HG03571 (cell line): ENCODE measurements around the gene ARNT2.

Source experiments
- ATAC-seq: cut with Tn5 transposase; IDR thresholded peaks from one replicate; pipeline ENCODE4 v1.9.1; 2021; ENCODE audit not compliant: unreplicated experiment

ARNT2 gene

GRCh38 chr15:80489030-80489594, 84.9 kb downstream of the ARNT2 start:
- no peak for ATAC-seq

GRCh38 chr15:80490431-80490990, 86.3 kb downstream of the ARNT2 start:
- ATAC-seq, result no peak

GRCh38 chr15:80491163-80491847, 87.1 kb downstream of the ARNT2 start:
- no peak for ATAC-seq

GRCh38 chr15:80492409-80492808, 88.2 kb downstream of the ARNT2 start:
- no peak for ATAC-seq

GRCh38 chr15:80492874-80493273, 88.7 kb downstream of the ARNT2 start:
- no peak for ATAC-seq

- ATAC-seq, result no peak
Measured at GRCh38 chr15:80494351-80494751, 90.2 kb downstream of the ARNT2 start.

GRCh38 chr15:80494756-80495155, 90.6 kb downstream of the ARNT2 start:
- ATAC-seq, result no peak

GRCh38 chr15:80495401-80495942, 91.3 kb downstream of the ARNT2 start:
- no peak for ATAC-seq

GRCh38 chr15:80496096-80496495, 91.9 kb downstream of the ARNT2 start:
- no peak for ATAC-seq

GRCh38 chr15:80497221-80497620, 93.0 kb downstream of the ARNT2 start:
- ATAC-seq, result no peak

GRCh38 chr15:80498652-80499051, 94.5 kb downstream of the ARNT2 start:
- no peak for ATAC-seq

GRCh38 chr15:80500021-80500420, 95.8 kb downstream of the ARNT2 start:
- no peak for ATAC-seq

- ATAC-seq, result no peak
Measured at GRCh38 chr15:80501476-80501875, 97.3 kb downstream of the ARNT2 start.

- ATAC-seq, result no peak
Measured at GRCh38 chr15:80502782-80503181, 98.6 kb downstream of the ARNT2 start.

GRCh38 chr15:80503319-80503952, 99.3 kb downstream of the ARNT2 start:
- no peak for ATAC-seq

- no peak for ATAC-seq
Measured at GRCh38 chr15:80504931-80505330, 100.7 kb downstream of the ARNT2 start.

- no peak for ATAC-seq
Measured at GRCh38 chr15:80506286-80506893, 102.2 kb downstream of the ARNT2 start.

- no peak for ATAC-seq
Measured at GRCh38 chr15:80507131-80507530, 102.9 kb downstream of the ARNT2 start.

- ATAC-seq, result no peak
Measured at GRCh38 chr15:80507638-80508316, 103.6 kb downstream of the ARNT2 start.

- no peak for ATAC-seq
Measured at GRCh38 chr15:80508783-80509182, 104.6 kb downstream of the ARNT2 start.

GRCh38 chr15:80509800-80510199, 105.6 kb downstream of the ARNT2 start:
- ATAC-seq, result no peak
